Tibial artery (tissue), 4 donors: ENCODE results near the gene ZNF304.
A peak's percentile ranks its signal among the peaks of the same experiment; 100 is the strongest.

Experiments used
- DNase-seq, 2 donors: peaks; one replicate each; pipeline ENCODE4 v3.0.0-alpha.2; 2019
- H3K27ac ChIP-seq, 2 donors: fragments of 200-600 bp; sonication (generic) in 1 of 2; 1 replicate in 1 of 2; 2 replicates in 1 of 2; pipeline ENCODE4 v1.5.1; 2018 to 2019; ENCODE audit warnings: mild to moderate bottlenecking in 1 of 2
- H3K27me3 ChIP-seq, 2 donors: fragments of 200-600 bp; sonication (generic) in 1 of 2; one replicate each; pipeline versions ENCODE4 v1.5.1 to v1.6.0; 2016 to 2019
- H3K36me3 ChIP-seq, 3 donors: fragments of 200-600 bp; sonication (generic) in 2 of 3; one replicate each; pipeline ENCODE4 v1.5.1; 2016 to 2019; ENCODE audit warnings: mild to moderate bottlenecking in 2 of 3
- H3K4me1 ChIP-seq, 4 donors: fragments of 200-600 bp; sonication (generic) in 2 of 4; 1 replicate in 3 of 4; 2 replicates in 1 of 4; pipeline ENCODE4 v1.5.1; 2016 to 2019
- H3K4me3 ChIP-seq, 2 donors: fragments of 200-600 bp; sonication (generic) in 1 of 2; 1 replicate in 1 of 2; 2 replicates in 1 of 2; pipeline ENCODE4 v1.5.1; 2018 to 2019; ENCODE audit warnings: mild to moderate bottlenecking in 2 of 2
- H3K9me3 ChIP-seq, 3 donors: fragments of 200-600 bp; sonication (generic) in 1 of 3; one replicate each; pipeline ENCODE4 v1.5.1; 2016 to 2019
- intact Hi-C: fragments of 100-400 bp; cut with DNase I; formaldehyde crosslinking; loops from one replicate; pipeline ENCODE4 v1.15.0; 2023; ENCODE audit warnings: low total_unique reads
- TF ChIP-seq, protein P1 (sequence below), 2 experiments: fragments of 200-600 bp in 1 of 2; fragments of 450-650 bp in 1 of 2; IDR thresholded peaks; one replicate each; pipeline ENCODE4 v1.5.1; 2017 to 2019; ENCODE audit warnings: antibody characterized with exemption in 2 of 2, mild to moderate bottlenecking in 1 of 2, moderate library complexity in 1 of 2

Gene ZNF304

DNA sequence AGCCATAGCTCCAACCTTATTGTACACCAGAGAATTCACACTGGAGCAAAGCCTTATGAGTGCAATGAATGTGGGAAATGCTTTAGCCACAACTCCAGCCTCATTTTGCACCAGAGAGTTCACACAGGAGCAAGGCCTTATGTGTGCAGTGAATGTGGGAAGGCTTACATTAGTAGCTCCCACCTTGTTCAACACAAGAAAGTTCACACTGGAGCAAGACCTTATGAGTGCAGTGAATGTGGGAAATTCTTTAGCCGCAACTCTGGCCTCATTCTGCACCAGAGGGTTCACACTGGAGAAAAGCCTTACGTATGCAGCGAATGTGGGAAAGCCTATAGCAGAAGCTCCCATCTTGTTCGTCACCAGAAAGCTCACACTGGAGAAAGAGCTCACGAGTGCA lies 6.3 kb downstream of the ZNF304 start:
- Histone ChIP-seq H3K36me3 (peaks cover 67 to 85% (median 77%) of the 10 kb centered on the region in 3 donors), H3K4me3 (no peak overlapping the region), H3K27ac (no peak overlapping the region), H3K9me3 (peaks cover 0 to 89% (median 62%) of the 10 kb centered on the region in 3 donors), H3K4me1 (peaks cover 2 to 11% (median 5%) of the 10 kb centered on the region in 4 donors), H3K27me3 (no peaks in the 10 kb centered on the region)
- TF ChIP-seq, protein P1, sequence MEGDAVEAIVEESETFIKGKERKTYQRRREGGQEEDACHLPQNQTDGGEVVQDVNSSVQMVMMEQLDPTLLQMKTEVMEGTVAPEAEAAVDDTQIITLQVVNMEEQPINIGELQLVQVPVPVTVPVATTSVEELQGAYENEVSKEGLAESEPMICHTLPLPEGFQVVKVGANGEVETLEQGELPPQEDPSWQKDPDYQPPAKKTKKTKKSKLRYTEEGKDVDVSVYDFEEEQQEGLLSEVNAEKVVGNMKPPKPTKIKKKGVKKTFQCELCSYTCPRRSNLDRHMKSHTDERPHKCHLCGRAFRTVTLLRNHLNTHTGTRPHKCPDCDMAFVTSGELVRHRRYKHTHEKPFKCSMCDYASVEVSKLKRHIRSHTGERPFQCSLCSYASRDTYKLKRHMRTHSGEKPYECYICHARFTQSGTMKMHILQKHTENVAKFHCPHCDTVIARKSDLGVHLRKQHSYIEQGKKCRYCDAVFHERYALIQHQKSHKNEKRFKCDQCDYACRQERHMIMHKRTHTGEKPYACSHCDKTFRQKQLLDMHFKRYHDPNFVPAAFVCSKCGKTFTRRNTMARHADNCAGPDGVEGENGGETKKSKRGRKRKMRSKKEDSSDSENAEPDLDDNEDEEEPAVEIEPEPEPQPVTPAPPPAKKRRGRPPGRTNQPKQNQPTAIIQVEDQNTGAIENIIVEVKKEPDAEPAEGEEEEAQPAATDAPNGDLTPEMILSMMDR (IDR thresholded peaks at IDR 0.05), result no peak
- intact Hi-C loops, result loop anchor here (5.0 kb wide), 1 partner anchor 35 kb away; the partner anchor contains the start of gene ZNF543
- no peak for DNase-seq

DNA sequence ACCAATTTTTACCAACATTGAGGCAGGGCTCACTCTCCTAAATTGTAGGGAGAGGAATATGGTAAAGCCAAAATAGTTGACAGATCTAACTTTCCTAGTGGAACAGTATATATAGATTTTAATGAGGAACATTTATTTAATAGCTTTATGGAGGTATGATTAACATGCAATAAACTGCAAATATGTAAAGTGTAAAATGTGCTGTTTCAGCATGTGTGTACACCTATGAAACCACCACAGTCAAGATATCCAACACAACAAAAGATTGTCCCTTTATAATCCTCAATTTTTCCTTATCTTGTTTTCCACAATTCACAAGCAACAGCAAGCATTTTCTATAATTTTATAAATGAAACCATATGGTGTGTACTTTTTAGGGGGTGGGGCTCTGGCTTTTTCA lies 8.2 kb downstream of the ZNF304 start:
- no peak for DNase-seq
- intact Hi-C loops, result loop anchor here (5.0 kb wide), 1 partner anchor 37 kb away; the partner anchor contains the start of gene ZNF543
- Histone ChIP-seq H3K4me3 (no peak overlapping the region), H3K36me3 (peaks cover 49 to 68% (median 59%) of the 10 kb centered on the region in 3 donors), H3K9me3 (peaks cover 0 to 72% (median 48%) of the 10 kb centered on the region in 3 donors), H3K27me3 (no peaks in the 10 kb centered on the region), H3K4me1 (peaks cover 0 to 17% (median 4%) of the 10 kb centered on the region in 4 donors), H3K27ac (no peak overlapping the region)
- TF ChIP-seq, protein P1 (IDR thresholded peaks at IDR 0.05), result no peak

DNA sequence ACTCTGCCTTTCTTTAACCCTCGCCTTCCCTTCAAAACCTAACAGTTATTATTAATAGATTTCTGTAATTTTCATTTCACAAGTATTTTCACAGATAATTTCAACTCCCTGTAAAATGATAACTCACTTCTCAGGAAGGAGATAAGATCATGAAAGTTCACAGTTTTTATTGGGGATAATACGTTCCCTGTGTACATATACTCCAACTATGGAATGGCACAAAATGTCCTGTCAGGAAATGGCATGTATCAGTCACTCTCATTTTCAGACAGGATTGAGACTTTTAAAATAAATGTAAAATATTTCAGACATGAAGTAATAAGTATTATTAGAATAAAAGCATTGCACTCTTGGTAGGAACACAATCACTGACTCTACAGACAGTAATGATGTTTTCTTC lies 11.3 kb downstream of the ZNF304 start:
- no peak for DNase-seq
- Histone ChIP-seq H3K9me3 (peaks cover 0 to 47% (median 16%) of the 10 kb centered on the region in 3 donors), H3K27me3 (no peaks in the 10 kb centered on the region), H3K27ac (peak overlapping the region; percentile 92 to 97), H3K36me3 (peaks cover 27 to 51% (median 46%) of the 10 kb centered on the region in 3 donors), H3K4me3 (peak overlapping the region; percentile 70 to 80), H3K4me1 (peaks cover 0 to 19% (median 6%) of the 10 kb centered on the region in 4 donors)
- TF ChIP-seq, protein P1 (IDR thresholded peaks at IDR 0.05), result no peak
- intact Hi-C loops, result loop anchor here (2.0 kb wide), 1 partner anchor 122 kb away; the partner anchor contains the start of gene ZNF805

DNA sequence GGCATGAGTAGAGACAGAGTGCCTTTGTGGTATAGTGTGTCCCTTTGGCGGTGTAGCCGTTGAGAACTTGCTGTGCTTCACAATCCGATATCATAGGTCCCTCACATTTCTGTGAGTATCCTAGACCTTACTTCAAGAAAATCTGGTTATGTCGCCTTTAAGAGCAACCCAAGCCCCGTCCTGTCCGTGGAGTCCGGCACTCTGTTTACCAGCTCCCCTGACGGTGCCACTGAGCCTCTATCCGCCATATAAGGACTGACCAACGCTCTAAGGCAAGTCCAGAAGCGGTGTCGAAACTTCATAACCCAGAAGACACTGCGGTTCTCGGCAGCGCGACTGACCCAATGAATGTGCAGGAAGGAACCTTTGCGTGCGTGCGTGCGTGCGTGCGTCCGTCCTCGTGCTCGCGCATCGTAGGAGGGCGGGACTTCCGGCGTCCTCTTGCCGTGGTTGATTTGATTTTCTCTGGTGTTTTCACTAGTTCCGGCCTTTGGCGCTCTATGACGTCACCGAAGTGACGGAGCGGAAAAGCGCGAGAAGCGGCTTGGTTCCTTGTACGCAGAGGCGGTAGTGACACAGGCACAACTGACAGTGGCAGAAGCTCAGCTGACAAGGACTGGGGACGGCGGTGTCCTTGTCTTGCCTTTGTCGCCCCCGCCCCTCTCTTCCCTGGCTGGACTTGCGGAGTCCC lies 12.1 kb downstream of the ZNF304 start, which contains the start of the genes TRAPPC2B and ZNF547:
TSS of gene TRAPPC2B (plus strand) at position 555 of the 691 bp plus-strand sequence. CDS start 1,283 bp downstream, outside the sequence.
TSS of gene ZNF547 (plus strand) at position 555 of the 691 bp plus-strand sequence. CDS start 5,005 bp downstream, outside the sequence.
- TF ChIP-seq, protein P1 (IDR thresholded peaks at IDR 0.05), result no peak
- Histone ChIP-seq H3K36me3 (peaks cover 20 to 46% (median 44%) of the 10 kb centered on the region in 3 donors), H3K4me3 (peak within 1 kb of the TSS; percentile 70 to 80), H3K9me3 (peaks cover 0 to 42% (median 9%) of the 10 kb centered on the region in 3 donors), H3K27ac (peak within 1 kb of the TSS; percentile 92 to 97), H3K4me1 (peaks cover 0 to 19% (median 6%) of the 10 kb centered on the region in 4 donors), H3K27me3 (no peaks in the 10 kb centered on the region)
- DNase-seq, result peak; percentile 99 to 100
- intact Hi-C loops, result loop anchor here (2.0 kb wide), 1 partner anchor 122 kb away; the partner anchor contains the start of gene ZNF805

DNA sequence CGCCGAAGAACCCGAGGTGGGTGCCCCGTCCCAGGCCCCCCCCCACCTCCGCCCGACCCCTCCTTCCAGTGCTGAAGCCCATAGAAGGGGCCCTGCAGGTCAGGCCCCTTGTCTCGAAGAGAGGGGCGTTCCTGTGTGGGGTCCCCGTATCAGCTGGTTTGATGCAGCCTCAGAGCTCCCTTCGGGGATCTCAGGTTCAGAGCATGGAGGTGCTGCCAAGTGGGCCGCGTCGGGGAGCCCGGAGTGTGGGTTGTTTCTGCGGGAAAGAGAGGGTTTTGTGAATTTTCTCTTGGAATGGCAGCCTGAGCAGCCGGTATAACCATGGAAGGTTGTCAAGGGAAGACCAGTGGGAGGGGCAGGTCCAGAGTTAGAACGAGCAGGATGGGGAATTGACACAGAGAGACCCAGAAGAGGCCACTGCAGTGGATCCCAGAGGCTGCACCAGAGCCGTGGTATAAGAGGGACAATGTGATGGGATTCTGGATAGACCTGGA lies 12.7 kb downstream of the ZNF304 start:
- DNase-seq, result no peak

More for the DNA sequence above, 12.7 kb downstream of the ZNF304 start:
- TF ChIP-seq, protein P1 (IDR thresholded peaks at IDR 0.05), result no peak
- peaks cover 0 to 19% (median 6%) of the 10 kb centered on the region in 4 donors for H3K4me1 ChIP-seq
- peak overlapping the region; percentile 92 to 97 for H3K27ac ChIP-seq
- peak overlapping the region; percentile 70 to 80 for H3K4me3 ChIP-seq
- H3K27me3 ChIP-seq, result no peaks in the 10 kb centered on the region
- peaks cover 14 to 42% (median 38%) of the 10 kb centered on the region in 3 donors for H3K36me3 ChIP-seq
- intact Hi-C loops, result loop anchor here (2.0 kb wide), 1 partner anchor 123 kb away; the partner anchor contains the start of gene ZNF805
- H3K9me3 ChIP-seq, result peaks cover 0 to 36% (median 5%) of the 10 kb centered on the region in 3 donors
